ENCODE results near the gene FAM20C.
A peak's percentile ranks its signal among the peaks of the same experiment; 100 is the strongest.

The FAM20C gene

GRCh38 chr7:191981-192649, at the start of gene FAM20C:
TSS of gene FAM20C (plus strand) at chr7:192571. CDS start at chr7:193200, 629 bp downstream.
- DNase-seq: peak; percentile 50

DNA sequence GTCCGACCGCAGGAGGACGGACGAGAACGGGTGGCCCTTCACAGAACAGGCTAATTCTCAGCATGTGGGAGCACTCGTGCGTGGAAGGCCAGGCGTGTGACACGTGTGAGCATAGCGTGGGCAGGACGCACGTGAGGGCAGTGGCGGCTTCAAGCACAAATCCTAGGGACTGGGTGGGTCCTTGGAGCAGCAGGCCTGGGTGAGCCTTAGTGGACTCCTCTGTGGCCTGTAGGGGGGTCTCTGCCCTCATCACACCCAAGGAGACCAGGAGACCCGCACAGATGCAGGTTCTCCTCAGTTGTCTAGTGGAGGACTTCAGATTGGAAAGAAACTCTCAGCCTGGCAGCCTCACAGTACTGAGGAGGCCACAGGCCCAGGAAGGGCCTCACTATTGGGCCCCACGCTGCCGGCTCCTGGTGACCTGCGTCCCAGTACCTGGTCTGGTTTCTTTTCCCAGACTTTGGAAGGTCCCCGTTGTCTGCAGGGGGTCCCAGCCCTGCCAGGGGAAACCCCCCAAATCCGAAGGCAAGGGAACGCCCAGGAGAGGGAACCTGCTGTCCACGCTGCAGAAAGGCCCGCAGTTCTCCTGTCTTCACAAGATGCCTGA, 49.1 kb upstream of the FAM20C start:
- no peak for DNase-seq

DNA sequence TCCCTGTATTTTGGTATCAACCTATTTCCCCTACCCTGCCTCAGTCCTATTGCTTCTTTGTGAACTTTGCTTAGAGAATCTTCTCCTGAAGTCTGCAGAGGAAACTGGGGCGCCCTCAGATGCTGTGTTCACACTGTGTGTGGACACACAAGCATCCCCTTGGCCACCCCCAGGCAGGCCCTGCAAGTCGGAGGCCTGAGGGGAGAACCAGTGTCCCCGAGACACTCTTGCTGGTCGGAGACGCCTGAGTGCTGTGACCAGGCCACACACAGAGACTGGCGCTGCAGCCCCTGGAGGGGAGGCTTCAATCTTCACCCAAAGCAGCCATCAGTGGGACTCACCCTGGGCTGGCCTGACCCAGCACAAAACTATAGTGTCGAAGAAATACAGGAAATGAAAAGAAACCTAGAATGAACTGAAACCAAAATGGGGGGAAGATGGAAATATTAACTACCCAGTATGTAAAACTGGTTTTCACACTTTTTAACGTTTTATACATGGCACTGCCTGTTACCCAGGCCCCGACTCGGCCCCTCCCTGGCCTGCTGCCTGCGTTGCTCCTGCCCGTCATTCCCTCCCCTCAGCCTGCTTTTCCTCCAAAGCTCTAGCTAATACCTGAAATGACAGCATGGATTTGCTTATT, 48.4 kb upstream of the FAM20C start:
- no peak for DNase-seq

DNA sequence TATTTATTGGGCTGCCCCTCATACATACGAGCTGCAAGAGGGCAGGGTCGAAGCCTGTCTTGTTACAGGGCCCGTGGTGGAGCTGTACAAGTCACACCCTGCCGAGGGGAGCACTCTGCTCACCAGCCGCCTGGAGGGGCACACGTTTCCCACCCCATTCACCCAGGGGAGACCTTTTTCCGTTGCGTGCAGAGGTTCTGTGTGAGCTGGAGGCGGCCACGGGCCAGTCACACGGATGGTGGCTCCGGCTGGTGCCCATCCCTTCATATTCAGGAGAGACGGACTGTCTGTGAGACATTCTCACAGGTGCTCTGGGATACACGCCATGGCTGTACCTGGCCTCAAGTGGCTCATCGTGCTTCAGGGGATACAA, 47.9 kb upstream of the FAM20C start:
- no peak for DNase-seq

- DNase-seq: no peak
Measured at GRCh38 chr7:145863-146262, 46.5 kb upstream of the FAM20C start.

DNA sequence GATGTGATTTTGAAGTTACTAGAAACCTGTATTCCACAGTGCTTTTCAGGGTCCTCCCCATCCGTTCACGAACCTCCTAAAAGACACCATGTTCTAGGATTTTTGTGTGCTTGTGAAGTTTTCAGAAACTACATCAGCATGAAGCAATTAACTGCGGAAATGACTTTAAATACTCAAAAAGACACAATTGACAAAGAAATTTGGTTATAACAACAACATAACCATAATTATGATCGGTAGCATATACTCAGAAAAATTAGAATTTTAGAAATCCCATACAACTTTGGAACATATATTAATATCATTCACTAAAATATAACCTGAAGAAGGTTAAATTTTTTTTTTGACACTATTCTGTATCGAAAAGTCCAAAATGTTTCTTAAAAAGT, 43.8 kb upstream of the FAM20C start:
- no peak for DNase-seq

- DNase-seq: peak; percentile 97
Measured at GRCh38 chr7:148932-149790, 43.2 kb upstream of the FAM20C start.

DNA sequence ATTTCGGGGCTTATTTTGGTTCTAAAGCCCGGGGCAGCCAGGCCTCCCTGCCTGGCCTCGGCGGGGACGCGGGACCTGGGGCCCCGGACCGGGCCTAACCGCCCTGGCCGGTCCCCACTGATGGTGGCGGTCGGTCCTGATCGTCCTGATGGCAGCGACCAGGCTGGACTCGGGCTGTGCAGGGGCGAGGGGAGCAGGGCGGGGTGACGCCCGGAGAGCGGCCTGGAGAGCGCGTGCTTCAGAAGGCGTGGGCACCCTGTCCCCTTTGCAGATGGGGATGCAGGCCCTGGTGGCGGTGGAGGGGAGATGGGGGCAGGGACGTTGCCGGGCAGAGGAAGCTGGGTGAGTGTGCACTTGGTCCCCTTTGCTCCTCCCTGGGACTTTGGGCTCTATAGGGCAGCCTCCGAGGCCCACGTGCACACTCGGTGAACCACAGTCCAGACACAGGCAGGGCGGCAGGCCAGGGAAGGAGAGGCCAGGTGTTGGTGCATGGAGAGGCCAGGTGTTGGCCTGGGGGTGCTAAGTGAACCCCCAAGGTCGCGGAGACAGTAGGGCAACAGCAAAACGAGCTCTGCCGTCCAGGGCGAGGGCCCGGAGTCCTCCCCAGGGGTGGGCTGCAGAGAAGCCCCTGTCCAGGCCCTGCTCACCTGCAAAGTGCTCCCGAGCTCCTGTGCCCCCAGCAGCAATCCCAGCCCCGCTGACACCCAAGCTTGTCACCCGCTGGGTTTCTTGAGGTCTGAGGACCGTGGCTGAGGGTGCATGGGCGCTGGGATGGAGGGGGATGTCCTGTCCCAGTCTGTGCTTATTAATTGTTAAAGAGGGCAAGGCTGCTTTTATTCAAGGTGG, 42.4 kb upstream of the FAM20C start:
- DNase-seq: peak; percentile 43

DNA sequence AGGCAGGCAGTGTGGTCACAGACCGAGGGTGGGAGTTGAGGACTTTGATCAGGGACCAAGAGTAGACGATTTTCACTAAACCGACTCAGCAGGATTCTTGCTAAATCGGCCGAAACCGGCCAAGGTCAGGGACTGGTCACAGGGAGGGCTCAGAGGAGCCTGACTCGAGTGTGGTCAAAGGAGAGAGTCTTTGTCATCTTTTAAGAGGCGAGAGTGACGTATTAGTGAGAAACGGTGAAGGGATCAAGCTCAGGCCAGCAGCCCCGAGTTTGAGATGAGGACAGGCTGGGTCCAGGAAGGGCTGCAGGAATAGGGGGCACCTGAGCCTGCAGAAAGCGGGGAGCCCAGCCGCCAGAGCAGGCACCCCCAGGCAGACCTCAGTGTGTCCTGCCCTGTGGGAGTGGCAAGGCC, 41.6 kb upstream of the FAM20C start:
- no peak for DNase-seq

GRCh38 chr7:151346-152050, 40.9 kb upstream of the FAM20C start:
- DNase-seq: no peak

GRCh38 chr7:152702-153391, 39.5 kb upstream of the FAM20C start:
- no peak for DNase-seq

- no peak for DNase-seq
Measured at GRCh38 chr7:153604-154003, 38.8 kb upstream of the FAM20C start.

GRCh38 chr7:154096-154799, 38.1 kb upstream of the FAM20C start:
- no peak for DNase-seq

- no peak for DNase-seq
Measured at GRCh38 chr7:155469-155900, 36.9 kb upstream of the FAM20C start.

GRCh38 chr7:156111-157007, 36.0 kb upstream of the FAM20C start:
- no peak for DNase-seq

DNA sequence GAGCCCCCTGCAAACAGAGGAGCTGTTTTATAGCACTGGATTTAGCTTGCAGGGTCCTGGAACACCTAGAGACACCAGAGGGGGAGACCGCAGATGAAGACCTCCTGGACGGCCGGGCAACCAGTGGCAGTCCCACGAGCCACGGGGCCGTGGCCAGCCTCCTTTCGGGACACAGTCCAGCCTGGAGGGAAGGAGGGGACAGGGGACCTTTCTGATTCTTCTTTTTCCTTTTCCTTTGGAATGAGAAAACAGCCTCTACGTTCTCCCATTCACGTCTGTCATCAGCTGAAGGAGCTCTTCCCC, 35.4 kb upstream of the FAM20C start:
- DNase-seq: no peak

DNA sequence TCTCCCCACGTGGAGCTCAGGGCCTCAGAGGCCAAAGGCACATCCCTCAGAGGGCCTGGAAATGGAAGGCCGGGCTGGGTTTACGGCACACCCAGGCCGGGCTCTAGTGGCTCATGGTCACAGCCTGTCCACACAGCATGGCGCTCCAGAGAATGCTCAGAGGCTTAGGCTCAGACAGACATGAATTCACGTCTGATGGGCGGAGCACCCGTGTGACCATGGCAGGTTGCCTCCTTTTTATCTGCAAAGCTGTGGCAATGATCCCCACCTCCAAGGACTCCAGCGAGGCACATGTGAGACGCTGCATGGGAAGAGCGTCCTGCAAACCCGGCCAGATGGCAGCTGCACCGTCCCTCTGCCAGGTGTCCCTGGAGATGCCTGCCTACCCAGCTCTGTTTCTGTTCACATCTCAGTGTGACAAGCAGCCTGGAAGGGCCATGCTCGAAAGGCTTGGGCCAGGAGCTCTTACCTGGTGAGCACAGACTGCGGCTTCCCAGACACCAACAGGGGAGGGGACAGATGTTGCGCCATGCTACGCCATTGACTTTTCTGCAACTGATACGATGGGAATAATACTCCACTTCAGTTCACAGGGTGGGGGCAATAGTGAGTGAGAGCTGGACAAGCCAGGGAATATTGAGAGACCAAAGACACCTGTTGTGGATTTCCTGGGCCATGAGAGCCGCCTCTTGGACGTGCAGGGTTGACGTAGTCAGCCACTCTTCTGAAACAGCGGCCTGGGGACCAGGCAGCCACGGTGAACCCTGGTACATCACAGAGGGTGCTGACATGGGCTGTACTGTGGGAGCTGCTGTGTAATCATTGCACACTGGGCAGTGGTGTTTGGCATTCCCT, 34.4 kb upstream of the FAM20C start:
- DNase-seq: no peak

GRCh38 chr7:158771-159170, 33.6 kb upstream of the FAM20C start:
- DNase-seq: no peak
